Liver (tissue), 9 donors: ENCODE data around the gene KLHL14. TPM values are rescaled to one million over a fixed set of nuclear protein-coding genes. Genes with fewer than 3 reads are reported as not detected.

ENCODE experiments used
- DNase-seq: peaks from one replicate; pipeline ENCODE4 v3.0.0-alpha.2; 2017; ENCODE audit warnings: low spot score
- H3K27ac ChIP-seq, 2 donors: one replicate each; pipeline ENCODE4 v1.7.0; 2013; ENCODE audit warnings: inconsistent platforms in 2 of 2, low read length in 2 of 2, control low read depth in 1 of 2, low read depth in 1 of 2, mild to moderate bottlenecking in 1 of 2
- H3K27me3 ChIP-seq, 4 donors: one replicate each; pipeline versions ENCODE4 v1.6.1 to v1.7.0; 2013; ENCODE audit warnings: low read length in 3 of 4, inconsistent platforms in 1 of 4, mild to moderate bottlenecking in 1 of 4, moderate library complexity in 1 of 4; ENCODE audit not compliant: control insufficient read depth in 4 of 4, insufficient read depth in 4 of 4
- H3K36me3 ChIP-seq, 4 donors: one replicate each; pipeline versions ENCODE4 v1.6.1 to v1.7.0; 2013; ENCODE audit warnings: low read length in 3 of 4, mild to moderate bottlenecking in 3 of 4, low read depth in 1 of 4, moderate library complexity in 1 of 4; ENCODE audit not compliant: control insufficient read depth in 4 of 4, insufficient read depth in 3 of 4
- H3K4me1 ChIP-seq, 4 donors: one replicate each; pipeline versions ENCODE4 v1.6.1 to v1.7.0; 2013; ENCODE audit warnings: low read length in 3 of 4, mild to moderate bottlenecking in 3 of 4, moderate library complexity in 1 of 4; ENCODE audit not compliant: control insufficient read depth in 4 of 4, insufficient read depth in 4 of 4
- H3K4me3 ChIP-seq, 3 donors: one replicate each; pipeline versions ENCODE4 v1.6.1 to v1.7.0; 2013; ENCODE audit warnings: low read length in 3 of 3, control low read depth in 1 of 3, low read depth in 1 of 3, mild to moderate bottlenecking in 1 of 3
- H3K9ac ChIP-seq, 2 donors: one replicate each; pipeline ENCODE4 v1.7.0; 2013; ENCODE audit warnings: low read length in 2 of 2, mild to moderate bottlenecking in 2 of 2, moderate library complexity in 2 of 2, control low read depth in 1 of 2, low read depth in 1 of 2
- H3K9me3 ChIP-seq, 4 donors: one replicate each; pipeline versions ENCODE4 v1.6.1 to v1.7.0; 2013; ENCODE audit warnings: low read length in 3 of 4; ENCODE audit not compliant: control insufficient read depth in 4 of 4
- ATF3 ChIP-seq: IDR thresholded peaks from 2 replicates; pipeline ENCODE4 v1.6.1; 2016; ENCODE audit warnings: antibody characterized with exemption
- CTCF ChIP-seq: fragments of 150-350 bp; IDR thresholded peaks from 2 replicates; pipeline ENCODE4 v1.5.1; 2017; ENCODE audit warnings: improper control_type of control experiment, low read depth, low read length; ENCODE audit not compliant: missing input control
- FOXA1 ChIP-seq: IDR thresholded peaks from 2 replicates; pipeline ENCODE4 v1.6.1; 2016; ENCODE audit warnings: antibody characterized with exemption
- FOXA2 ChIP-seq: IDR thresholded peaks from 2 replicates; pipeline ENCODE4 v1.6.1; 2016; ENCODE audit warnings: antibody characterized with exemption
- GABPA ChIP-seq, 2 donors: IDR thresholded peaks in 1 of 2; conservative IDR thresholded peaks in 1 of 2; 2 replicates each; pipeline ENCODE4 v1.6.1; 2016; ENCODE audit warnings: antibody characterized with exemption in 2 of 2, mild to moderate bottlenecking in 1 of 2, moderate library complexity in 1 of 2
- HNF4A ChIP-seq, 2 donors: conservative IDR thresholded peaks; 2 replicates each; pipeline ENCODE4 v1.6.1; 2016; ENCODE audit warnings: antibody characterized with exemption in 2 of 2, mild to moderate bottlenecking in 2 of 2
- HNF4G ChIP-seq: IDR thresholded peaks from 2 replicates; pipeline ENCODE4 v1.6.1; 2016; ENCODE audit warnings: antibody characterized with exemption
- JUND ChIP-seq, 2 donors: IDR thresholded peaks; 2 replicates each; pipeline ENCODE4 v1.6.1; 2016; ENCODE audit warnings: antibody characterized with exemption in 2 of 2
- MAX ChIP-seq: IDR thresholded peaks from 2 replicates; pipeline ENCODE4 v1.6.1; 2016; ENCODE audit warnings: antibody characterized with exemption
- NR2F2 ChIP-seq: IDR thresholded peaks from 2 replicates; pipeline ENCODE4 v1.6.1; 2016; ENCODE audit warnings: antibody characterized with exemption
- RAD21 ChIP-seq, 2 donors: IDR thresholded peaks; 2 replicates each; pipeline ENCODE4 v1.6.1; 2016; ENCODE audit warnings: antibody characterized with exemption in 2 of 2, mild to moderate bottlenecking in 2 of 2
- REST ChIP-seq: IDR thresholded peaks from 2 replicates; pipeline ENCODE4 v1.6.1; 2016; ENCODE audit warnings: antibody characterized with exemption, mild to moderate bottlenecking
- RXRA ChIP-seq, 2 donors: IDR thresholded peaks; 2 replicates each; pipeline ENCODE4 v1.6.1; 2017 to 2018; ENCODE audit warnings: antibody characterized with exemption in 2 of 2, mild to moderate bottlenecking in 1 of 2
- SP1 ChIP-seq: IDR thresholded peaks from 2 replicates; pipeline ENCODE4 v1.6.1; 2018; ENCODE audit warnings: antibody characterized with exemption, mild to moderate bottlenecking
- ZBTB33 ChIP-seq: IDR thresholded peaks from 2 replicates; pipeline ENCODE4 v1.6.1; 2016; ENCODE audit warnings: antibody characterized with exemption
- WGBS: extraction: QIAGEN DNeasy Blood & Tissue Kit; methylation state at CpG from one replicate; pipeline ENCODE4 v1.1.7; 2013; 5-methylcytosine and 5-hydroxymethylcytosine counted together
- polyA plus RNA-seq, 2 donors: library from polyadenylated mRNA; stranded (reverse) in 1 of 2; unstranded in 1 of 2; fragments of 200-250 nt in 1 of 2; fragments of >200 nt in 1 of 2; fragmentation: Nextera tagmentation in 1 of 2; extraction: Ambion mirVana in 1 of 2; gene quantifications; one replicate each; pipeline versions ENCODE4 v1.2.1 to v1.2.3, GENCODE V29; 2013 to 2015
- total RNA-seq, 2 donors: library from RNA; depleted of rRNA; stranded (reverse); fragments of >200 nt; gene quantifications; one replicate each; pipeline ENCODE4 v1.2.3, GENCODE V29; 2014
- donor health status: healthy.
- donor health status: healthy.
- donor health status: healthy.
- donor health status: healthy.
- donor health status: healthy.

Gene KLHL14
- total and polyA plus RNA-seq, 4 donors = 0.02 to 1.1 (median 0.15) TPM

GRCh38 chr18:32773382-32773712 is 524 bp upstream of the KLHL14 start:
- H3K36me3 ChIP-seq = no peaks in the 10 kb centered on the region
- no peak overlapping the region for H3K9ac ChIP-seq
- H3K9me3 ChIP-seq = no peaks in the 10 kb centered on the region
- peaks cover 0 to 7% (median 5%) of the 10 kb centered on the region in 4 donors for H3K27me3 ChIP-seq
- no peak overlapping the region for H3K4me3 ChIP-seq
- TF ChIP-seq MAX = no peak
- H3K27ac ChIP-seq = no peak overlapping the region
- no peak for DNase-seq
- peaks cover 11 to 17% (median 13%) of the 10 kb centered on the region in 4 donors for H3K4me1 ChIP-seq

GRCh38 chr18:32771871-32772580 is 797 bp downstream of the KLHL14 start:
- no peak for TF ChIP-seq CTCF
- no peak for TF ChIP-seq ZBTB33
- no peak for TF ChIP-seq RXRA (IDR thresholded peaks at IDR 0.05)
- TF ChIP-seq SP1 = no peak
- TF ChIP-seq ATF3 = no peak
- no peak for TF ChIP-seq REST
- TF ChIP-seq RAD21 (IDR thresholded peaks at IDR 0.05) = no peak
- no peak for TF ChIP-seq FOXA1
- no peak for TF ChIP-seq HNF4G
- TF ChIP-seq HNF4A (conservative IDR thresholded peaks at IDR 0.05) = no peak
- no peak for TF ChIP-seq NR2F2
- TF ChIP-seq JUND (IDR thresholded peaks at IDR 0.05) = no peak
- no peak for TF ChIP-seq MAX
- TF ChIP-seq GABPA (IDR thresholded peaks at IDR 0.05 in 1 of 2, conservative IDR thresholded peaks at IDR 0.05 in 1 of 2) = no peak
- no peak for TF ChIP-seq FOXA2
- Histone ChIP-seq H3K27me3 (peaks cover 0 to 11% (median 5%) of the 10 kb centered on the region in 4 donors), H3K4me1 (peaks cover 11 to 17% (median 13%) of the 10 kb centered on the region in 4 donors), H3K4me3 (peak overlapping the region in 1 of 3 donors; percentile 41), H3K27ac (no peak overlapping the region), H3K36me3 (no peaks in the 10 kb centered on the region), H3K9me3 (no peaks in the 10 kb centered on the region), H3K9ac (no peak overlapping the region)
- DNase-seq = no peak
- WGBS = 3% methylated on average over 50 of the region's 50 CpGs
